IMR-90 (cell line): Measurements from ENCODE around the gene HSPA6. TPM values are rescaled to one million over a fixed set of nuclear protein-coding genes. Genes with fewer than 3 reads are reported as not detected.

ENCODE experiments used
- ATAC-seq: fragments of 200-7000 bp; cut with Tn5 transposase; 2 replicates; pipeline ENCODE4 v1.9.1; 2020; ENCODE audit warnings: low read depth, mild to moderate bottlenecking, moderate library complexity
- BruUV-seq: library from RNA; stranded (reverse); fragments of 400-500 nt; replicated peaks from 2 replicates; lab custom pipeline; 2021; lab: Mats Ljungman, UMichigan
- CTCF ChIA-PET: fragments of 300-600 bp; formaldehyde crosslinking; extraction: SDS; loops from one replicate; lab custom pipeline; 2021; ENCODE audit warnings: antibody characterized with exemption; lab: Yijun Ruan, JAX
- POLR2A ChIA-PET: fragments of 300-600 bp; sonication (Branson Sonifier 250); formaldehyde crosslinking; loops from one replicate; lab custom pipeline; 2022; ENCODE audit warnings: antibody characterized with exemption; ENCODE audit not compliant: unreplicated experiment; lab: Charles Lee
- DNase-seq: peaks from one replicate; pipeline ENCODE4 v3.0.0; 2013
- H2AFZ ChIP-seq: replicated peaks from 2 replicates; pipeline ENCODE3; 2013; ENCODE audit warnings: low read length, mild to moderate bottlenecking; ENCODE audit not compliant: poor library complexity
- H2AK5ac ChIP-seq: 2 replicates; pipeline ENCODE4 v1.6.1; 2013; ENCODE audit warnings: low read depth, low read length, inconsistent platforms
- H2AK9ac ChIP-seq: replicated peaks from 2 replicates; pipeline ENCODE3; 2013; ENCODE audit warnings: mild to moderate bottlenecking, low read depth, low read length, moderate library complexity; ENCODE audit not compliant: poor library complexity
- H2BK120ac ChIP-seq: 2 replicates; pipeline ENCODE4 v1.6.1; 2013; ENCODE audit warnings: low read depth, low read length, inconsistent platforms
- H2BK15ac ChIP-seq: 3 replicates; pipeline ENCODE4 v1.6.1; 2013; ENCODE audit warnings: low read depth, low read length, inconsistent platforms
- H2BK20ac ChIP-seq: 2 replicates; pipeline ENCODE4 v1.6.1; 2013; ENCODE audit warnings: low read depth, mild to moderate bottlenecking, inconsistent platforms, low read length, moderate library complexity
- H2BK5ac ChIP-seq: 2 replicates; pipeline ENCODE4 v1.6.1; 2013; ENCODE audit warnings: mild to moderate bottlenecking, low read depth, low read length, inconsistent platforms; ENCODE audit not compliant: poor library complexity, severe bottlenecking
- H3K14ac ChIP-seq: replicated peaks from 2 replicates; pipeline ENCODE4 v1.6.1; 2013; ENCODE audit warnings: low read depth, low read length, inconsistent platforms
- H3K18ac ChIP-seq: 2 replicates; pipeline ENCODE4 v1.6.1; 2013; ENCODE audit warnings: low read depth, low read length, control low read depth
- H3K23ac ChIP-seq: 2 replicates; pipeline ENCODE4 v1.6.1; 2013; ENCODE audit warnings: low read depth, low read length, inconsistent platforms
- H3K27ac ChIP-seq: 2 replicates; pipeline ENCODE4 v1.5.1; 2013; ENCODE audit warnings: mild to moderate bottlenecking, control low read depth, low read length; ENCODE audit not compliant: insufficient read depth
- H3K27me3 ChIP-seq: 2 replicates; pipeline ENCODE4 v1.6.1; 2013; ENCODE audit warnings: low read length; ENCODE audit not compliant: control insufficient read depth, insufficient read depth
- H3K36me3 ChIP-seq: 2 replicates; pipeline ENCODE4 v1.6.1; 2013; ENCODE audit warnings: low read length, mixed read lengths; ENCODE audit not compliant: control insufficient read depth, insufficient read depth
- H3K4ac ChIP-seq: 2 replicates; pipeline ENCODE4 v1.6.1; 2013; ENCODE audit warnings: low read depth, low read length, inconsistent platforms
- H3K4me1 ChIP-seq: 2 replicates; pipeline ENCODE4 v1.6.1; 2013; ENCODE audit warnings: low read length, mixed read lengths; ENCODE audit not compliant: control insufficient read depth, insufficient read depth
- H3K4me2 ChIP-seq: 2 replicates; pipeline ENCODE4 v1.6.1; 2013; ENCODE audit warnings: low read depth, mild to moderate bottlenecking, control low read depth, low read length, moderate library complexity
- H3K4me3 ChIP-seq: 2 replicates; pipeline ENCODE4 v1.5.1; 2013; ENCODE audit warnings: low read depth, mild to moderate bottlenecking, control low read depth, low read length, moderate library complexity; ENCODE audit not compliant: insufficient read depth
- H3K56ac ChIP-seq: 2 replicates; pipeline ENCODE4 v1.6.1; 2013; ENCODE audit warnings: low read length, inconsistent platforms; ENCODE audit not compliant: insufficient read depth; ENCODE audit errors: extremely low read depth
- H3K79me1 ChIP-seq, 2 experiments: 2 replicates each; pipeline ENCODE4 v1.6.1; 2013; ENCODE audit warnings: low read length in 2 of 2, inconsistent platforms in 1 of 2, low read depth in 1 of 2
- H3K9ac ChIP-seq: 2 replicates; pipeline ENCODE4 v1.6.1; 2013; ENCODE audit warnings: low read depth, low read length, control low read depth
- H3K9me1 ChIP-seq: 2 replicates; pipeline ENCODE4 v1.6.1; 2013; ENCODE audit warnings: low read length, inconsistent platforms; ENCODE audit not compliant: insufficient read depth
- H3K9me3 ChIP-seq: 2 replicates; pipeline ENCODE4 v1.6.1; 2013; ENCODE audit warnings: low read length; ENCODE audit not compliant: control insufficient read depth, insufficient read depth
- H4K20me1 ChIP-seq: 2 replicates; pipeline ENCODE4 v1.6.1; 2013; ENCODE audit warnings: low read length, inconsistent platforms; ENCODE audit not compliant: insufficient read depth
- H4K5ac ChIP-seq: 2 replicates; pipeline ENCODE4 v1.6.1; 2013; ENCODE audit warnings: mild to moderate bottlenecking, low read depth, low read length, control low read depth
- H4K8ac ChIP-seq, 2 experiments: 2 replicates each; pipeline ENCODE4 v1.6.1; 2013; ENCODE audit warnings: low read depth in 2 of 2, low read length in 2 of 2, control low read depth in 1 of 2, inconsistent platforms in 1 of 2
- H4K91ac ChIP-seq: 2 replicates; pipeline ENCODE4 v1.6.1; 2013; ENCODE audit warnings: low read depth, low read length, inconsistent platforms; ENCODE audit not compliant: insufficient read depth
- CEBPB ChIP-seq: IDR thresholded peaks from 2 replicates; pipeline ENCODE4 v1.6.1; 2012; ENCODE audit warnings: low read depth, low read length, improper control_type of control experiment
- FOS ChIP-seq: fragments of 150-350 bp; IDR thresholded peaks from 2 replicates; pipeline ENCODE4 v1.6.1; 2016; ENCODE audit warnings: low read depth, low read length
- MAFK ChIP-seq: IDR thresholded peaks from 2 replicates; pipeline ENCODE4 v1.6.1; 2012; ENCODE audit warnings: low read depth, low read length, improper control_type of control experiment
- MAZ ChIP-seq: IDR thresholded peaks from 2 replicates; pipeline ENCODE4 v1.6.1; 2012; ENCODE audit warnings: low read depth, mild to moderate bottlenecking, low read length, improper control_type of control experiment, moderate library complexity, borderline replicate concordance
- MXI1 ChIP-seq: IDR thresholded peaks from 2 replicates; pipeline ENCODE4 v1.6.1; 2012; ENCODE audit warnings: low read depth, mild to moderate bottlenecking, low read length, moderate library complexity, borderline replicate concordance
- WGBS, 2 experiments: methylation state at CpG; one replicate each; pipeline versions ENCODE4 v1.1.5 to v1.1.7; 2013; ENCODE audit warnings: missing lambda C conversion rate in 2 of 2; ENCODE audit not compliant: insufficient read length in 1 of 2; ENCODE audit errors: extremely low coverage in 2 of 2; 5-methylcytosine and 5-hydroxymethylcytosine counted together
- dilution Hi-C: fragments of 300-500 bp; cut with HindIII; formaldehyde crosslinking; loops from one replicate; pipeline ENCODE4 v1.14.3; 2018; ENCODE audit warnings: low sequenced_read_pairs; ENCODE audit not compliant: unreplicated experiment
- in situ Hi-C: fragments of 300-500 bp; cut with MboI; formaldehyde crosslinking; loops from 3 replicates; pipeline ENCODE4 v1.14.3; 2019; ENCODE audit warnings: low sequenced_read_pairs, inconsistent platforms, mixed read lengths
- intact Hi-C: fragments of 100-400 bp; cut with micrococcal nuclease; formaldehyde crosslinking; loops from 2 replicates; pipeline ENCODE4 v1.10.0; 2022
- polyA plus RNA-seq, 3 experiments: library from polyadenylated mRNA; depleted of rRNA; stranded (reverse); fragments of >200 nt; gene quantifications; 2 replicates each; pipeline ENCODE4 v1.2.3, GENCODE V29; 2012; ENCODE audit warnings: low replicate concordance in 1 of 3
- total RNA-seq: library from RNA; depleted of rRNA; stranded (reverse); fragments of >200 nt; gene quantifications from 2 replicates; pipeline ENCODE4 v1.2.3, GENCODE V29; 2012

The HSPA6 gene
- total and polyA plus RNA-seq, 2 of the 4 experiments (the other 2 are of a cell fraction), result 0.54 to 0.67 TPM

DNA sequence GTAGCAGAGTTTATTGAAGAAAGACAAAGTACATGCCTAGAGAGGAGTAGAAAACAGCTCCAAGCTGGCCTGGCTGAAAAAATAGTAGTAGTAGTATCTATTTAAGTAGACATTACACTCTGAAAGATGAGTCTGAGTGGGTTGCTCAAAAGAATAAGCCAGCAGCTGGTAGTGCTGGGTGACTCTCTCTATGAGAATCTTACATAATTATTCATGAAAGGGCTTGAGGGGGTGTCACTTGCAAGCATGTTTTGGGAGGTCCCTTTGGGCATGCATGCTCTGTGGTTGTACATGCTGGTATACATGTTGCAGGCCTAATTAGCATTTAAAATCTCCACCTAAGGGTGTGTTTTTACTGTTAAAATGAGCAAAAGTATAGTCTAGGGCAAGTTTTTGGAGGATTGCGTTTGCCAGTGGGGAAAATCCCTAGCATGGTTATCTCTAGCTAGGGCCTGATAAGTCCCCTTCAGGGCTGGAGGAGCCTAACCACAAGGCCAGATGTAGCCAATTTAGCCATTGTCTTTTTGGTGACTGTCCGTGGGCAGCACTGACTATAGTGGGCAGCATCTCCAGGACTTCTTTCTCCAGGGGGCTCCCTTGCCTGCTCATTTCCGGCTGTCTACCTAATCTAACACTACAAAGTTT, 30.1 kb upstream of the HSPA6 start:
- Histone ChIP-seq H3K9ac (no peak overlapping the region), H2AK5ac (no peak overlapping the region), H2AK9ac (no peak overlapping the region), H3K27ac (no peak overlapping the region), H3K56ac (no peak overlapping the region), H3K4me3 (no peak overlapping the region), H4K91ac (no peak overlapping the region), H3K4me1 (no peaks in the 10 kb centered on the region), H3K4ac (no peak overlapping the region), H3K14ac (no peak overlapping the region), H4K5ac (no peak overlapping the region), H2BK15ac (no peak overlapping the region), H3K9me3 (no peaks in the 10 kb centered on the region), H4K8ac (no peak overlapping the region), H2BK5ac (no peak overlapping the region), H2BK120ac (no peak overlapping the region), H3K4me2 (no peak overlapping the region), H2BK20ac (no peak overlapping the region), H4K20me1 (no peaks in the 10 kb centered on the region), H3K36me3 (no peaks in the 10 kb centered on the region), H3K9me1 (no peaks in the 10 kb centered on the region), H3K23ac (no peak overlapping the region), H2AFZ (no peak overlapping the region), H3K79me1 (no peaks in the 10 kb centered on the region), H3K18ac (no peak overlapping the region), H3K27me3 (peaks cover 31% of the 10 kb centered on the region)
- in situ Hi-C loops (no loop called here), dilution Hi-C loops (no loop called here), intact Hi-C loops (no loop called here)
- POLR2A ChIA-PET, result no interaction called here
- CTCF ChIA-PET, result no interaction called here
- no CpG with 5 or more reads among the region's 3 CpGs for WGBS, 2 experiments
- no peak for ATAC-seq
- no peak for DNase-seq
- BruUV-seq, result no TSS peak
- TF ChIP-seq FOS (no peak), MXI1 (no peak), MAFK (no peak), MAZ (no peak), CEBPB (no peak)
